Measurements from ENCODE around the gene RNF150. TPM values are rescaled to one million over a fixed set of nuclear protein-coding genes. Genes with fewer than 3 reads are reported as not detected.

Gene RNF150
- total and polyA plus RNA-seq, 2 experiments from 2014 or later, result 4.2 to 9.2 TPM

GRCh38 chr4:140926672-140927071 lies 206.6 kb downstream of the RNF150 start:
- Histone ChIP-seq H2AFZ (no peak overlapping the region), H3K79me2 (no peaks in the 10 kb centered on the region), H3K4me3 (no peak overlapping the region), H3K27me3 (peaks cover 2% of the 10 kb centered on the region), H4K20me1 (ENCODE audit: insufficient read depth, poor library complexity, severe bottlenecking) (no peaks in the 10 kb centered on the region), H3K9me2 (replicated peaks; ENCODE audit: insufficient read depth) (no peaks in the 10 kb centered on the region), H3K36me3 (replicated peaks; ENCODE audit: insufficient read depth, low read depth) (no peaks in the 10 kb centered on the region), H3K4me1 (ENCODE audit: insufficient read depth) (peaks cover 7% of the 10 kb centered on the region), H3K9me3 (ENCODE audit: low read depth) (no peaks in the 10 kb centered on the region), H3K27ac (no peak overlapping the region), H3K4me2 (no peak overlapping the region)
- no peak for TF ChIP-seq EZH2 (IDR thresholded peaks at IDR 0.05; ENCODE audit: borderline replicate concordance)
- TF ChIP-seq EZH2phosphoT487 (IDR thresholded peaks at IDR 0.05; ENCODE audit: low read depth, severe bottlenecking, unreplicated experiment), result no peak
- no peak for TF ChIP-seq CTCF (IDR thresholded peaks at IDR 0.05; ENCODE audit: poor library complexity)
- 70% methylated on average over 2 of the region's 2 CpGs for WGBS (ENCODE audit: low lambda C conversion rate, missing lambda C conversion rate)
- DNase-seq (ENCODE audit: low spot score), result no peak

- no peaks in the 10 kb centered on the region for H3K9me3 ChIP-seq (ENCODE audit: low read depth)
- no peak overlapping the region for H3K27ac ChIP-seq
- H3K79me2 ChIP-seq, result no peaks in the 10 kb centered on the region
- no peaks in the 10 kb centered on the region for H3K36me3 ChIP-seq (replicated peaks; ENCODE audit: insufficient read depth, low read depth)
- no peak overlapping the region for H3K4me2 ChIP-seq
- no peaks in the 10 kb centered on the region for H3K27me3 ChIP-seq
- H2AFZ ChIP-seq, result no peak overlapping the region
- 91% methylated on average over 6 of the region's 6 CpGs for WGBS (ENCODE audit: low lambda C conversion rate, missing lambda C conversion rate)
- TF ChIP-seq EZH2 (IDR thresholded peaks at IDR 0.05; ENCODE audit: borderline replicate concordance), result no peak
- TF ChIP-seq CTCF (IDR thresholded peaks at IDR 0.05; ENCODE audit: poor library complexity), result no peak
- no peaks in the 10 kb centered on the region for H3K9me2 ChIP-seq (replicated peaks; ENCODE audit: insufficient read depth)
- DNase-seq (ENCODE audit: low spot score), result no peak
- H3K4me1 ChIP-seq (ENCODE audit: insufficient read depth), result no peaks in the 10 kb centered on the region
- no peaks in the 10 kb centered on the region for H4K20me1 ChIP-seq (ENCODE audit: insufficient read depth, poor library complexity, severe bottlenecking)
- H3K4me3 ChIP-seq, result no peak overlapping the region
These were observed 207.9 kb downstream of the RNF150 start for GRCh38 chr4:140925417-140925816.

GRCh38 chr4:140924761-140925392 lies 208.4 kb downstream of the RNF150 start:
- no peak for DNase-seq (ENCODE audit: low spot score)
- Histone ChIP-seq H4K20me1 (ENCODE audit: insufficient read depth, poor library complexity, severe bottlenecking) (no peaks in the 10 kb centered on the region), H3K9me3 (ENCODE audit: low read depth) (no peaks in the 10 kb centered on the region), H3K27me3 (no peaks in the 10 kb centered on the region), H3K4me2 (no peak overlapping the region), H2AFZ (no peak overlapping the region), H3K27ac (no peak overlapping the region), H3K9me2 (replicated peaks; ENCODE audit: insufficient read depth) (no peaks in the 10 kb centered on the region), H3K79me2 (no peaks in the 10 kb centered on the region), H3K36me3 (replicated peaks; ENCODE audit: insufficient read depth, low read depth) (no peaks in the 10 kb centered on the region), H3K4me3 (no peak overlapping the region), H3K4me1 (ENCODE audit: insufficient read depth) (no peaks in the 10 kb centered on the region)
- WGBS (ENCODE audit: low lambda C conversion rate, missing lambda C conversion rate), result 56% methylated on average over 3 of the region's 3 CpGs
- TF ChIP-seq CTCF (IDR thresholded peaks at IDR 0.05; ENCODE audit: poor library complexity) (no peak), EZH2phosphoT487 (IDR thresholded peaks at IDR 0.05; ENCODE audit: low read depth, severe bottlenecking, unreplicated experiment) (no peak)
